Astrocyte (in vitro differentiated cells and primary cell): Measurements from ENCODE around the gene SNAI1.
"Not testable (repeated sequence)": the region's sequence is repeated elsewhere in the genome, so short reads cannot be mapped to it uniquely, and the experiment has no call there.

Experiments used
- EZH2 ChIP-seq: IDR thresholded peaks from 2 replicates; pipeline ENCODE4 v1.6.1; 2012; ENCODE audit warnings: mild to moderate bottlenecking, low read length, inconsistent platforms; ENCODE audit not compliant: insufficient read depth
- TF ChIP-seq, protein P1 (sequence below): IDR thresholded peaks from 2 replicates; pipeline ENCODE4 v1.5.1; 2011; ENCODE audit warnings: low read depth, mild to moderate bottlenecking, inconsistent platforms, low read length, moderate library complexity; ENCODE audit not compliant: insufficient read depth

DNA sequence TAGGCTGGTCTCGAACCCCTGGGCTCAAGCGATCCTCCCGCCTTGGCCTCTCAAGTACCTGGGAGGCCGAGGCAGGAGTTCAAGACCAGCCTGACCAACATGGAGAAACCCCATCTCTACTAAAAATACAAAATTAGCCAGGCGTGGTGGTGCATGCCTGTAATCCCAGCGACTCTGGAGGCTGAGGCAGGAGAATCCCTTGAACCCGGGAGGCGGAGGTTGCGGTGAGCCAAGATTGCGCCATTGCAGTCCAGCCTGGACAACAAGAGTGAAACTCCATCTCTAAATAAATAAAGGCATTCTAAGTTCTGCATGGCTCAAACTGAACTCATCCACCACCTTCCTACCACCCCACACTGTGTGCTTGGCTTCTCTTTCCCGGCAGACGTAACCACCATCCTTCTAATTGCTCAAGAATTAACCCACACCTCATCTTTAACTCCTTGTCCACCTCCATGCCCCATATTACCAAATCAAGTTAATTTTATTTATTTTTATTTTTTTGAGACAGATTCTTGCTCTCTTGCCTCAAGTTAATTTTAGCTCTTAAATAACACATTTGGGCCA lies 26.9 kb upstream of the SNAI1 start:
- not testable (repeated sequence) for TF ChIP-seq EZH2
- TF ChIP-seq, protein P1, sequence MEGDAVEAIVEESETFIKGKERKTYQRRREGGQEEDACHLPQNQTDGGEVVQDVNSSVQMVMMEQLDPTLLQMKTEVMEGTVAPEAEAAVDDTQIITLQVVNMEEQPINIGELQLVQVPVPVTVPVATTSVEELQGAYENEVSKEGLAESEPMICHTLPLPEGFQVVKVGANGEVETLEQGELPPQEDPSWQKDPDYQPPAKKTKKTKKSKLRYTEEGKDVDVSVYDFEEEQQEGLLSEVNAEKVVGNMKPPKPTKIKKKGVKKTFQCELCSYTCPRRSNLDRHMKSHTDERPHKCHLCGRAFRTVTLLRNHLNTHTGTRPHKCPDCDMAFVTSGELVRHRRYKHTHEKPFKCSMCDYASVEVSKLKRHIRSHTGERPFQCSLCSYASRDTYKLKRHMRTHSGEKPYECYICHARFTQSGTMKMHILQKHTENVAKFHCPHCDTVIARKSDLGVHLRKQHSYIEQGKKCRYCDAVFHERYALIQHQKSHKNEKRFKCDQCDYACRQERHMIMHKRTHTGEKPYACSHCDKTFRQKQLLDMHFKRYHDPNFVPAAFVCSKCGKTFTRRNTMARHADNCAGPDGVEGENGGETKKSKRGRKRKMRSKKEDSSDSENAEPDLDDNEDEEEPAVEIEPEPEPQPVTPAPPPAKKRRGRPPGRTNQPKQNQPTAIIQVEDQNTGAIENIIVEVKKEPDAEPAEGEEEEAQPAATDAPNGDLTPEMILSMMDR = not testable (repeated sequence)
